Colonic mucosa (tissue), 4 donors: ENCODE results near the gene NAGS. TPM values are rescaled to one million over a fixed set of nuclear protein-coding genes. Genes with fewer than 3 reads are reported as not detected.

ENCODE experiments used
- DNase-seq: peaks from one replicate; pipeline ENCODE4 v3.0.0-alpha.2; 2020
- H3K27ac ChIP-seq: fragments of 200-600 bp; one replicate; pipeline ENCODE4 v1.8.0; 2021
- H3K27me3 ChIP-seq: fragments of 200-600 bp; one replicate; pipeline ENCODE4 v1.8.0; 2021
- H3K36me3 ChIP-seq: fragments of 200-600 bp; one replicate; pipeline ENCODE4 v1.8.0; 2021
- H3K4me1 ChIP-seq: fragments of 200-600 bp; one replicate; pipeline ENCODE4 v1.8.0; 2021; ENCODE audit warnings: mild to moderate bottlenecking
- H3K4me3 ChIP-seq: fragments of 200-600 bp; one replicate; pipeline ENCODE4 v1.8.0; 2021
- H3K9ac ChIP-seq, 2 donors: one replicate each; pipeline ENCODE4 v1.7.0; 2013; ENCODE audit warnings: control low read depth in 2 of 2, low read depth in 2 of 2, low read length in 2 of 2
- H3K9me3 ChIP-seq: fragments of 200-600 bp; one replicate; pipeline ENCODE4 v1.8.0; 2021
- intact Hi-C: fragments of 100-400 bp; cut with DNase I; formaldehyde crosslinking; loops from one replicate; pipeline ENCODE4 v1.14.1; 2022
- total RNA-seq, 2 donors: library from RNA; stranded (reverse); fragmentation: NEBNext Ultra II Directional in 1 of 2; extraction: Animal tissue kit (Norgen Biotek cat#: 25700) in 1 of 2; gene quantifications; one replicate each; pipeline ENCODE4 v1.2.1, GENCODE V29; 2021
- TF ChIP-seq, protein P1 (sequence below): fragments of 200-600 bp; IDR thresholded peaks from one replicate; pipeline ENCODE4 v1.8.0; 2022; ENCODE audit warnings: antibody characterized with exemption, mild to moderate bottlenecking
- donor health status: healthy.
- donor health status: DM: no; HTN: no; CAD: no.
- donor health status: DM: no; HTN: no; CAD: no.

Gene NAGS
- total RNA-seq, 2 donors from 2014 or later, result 5.2 to 14.0 TPM

- Histone ChIP-seq H3K4me1 (peaks cover 6% of the 10 kb centered on the region), H3K27ac (no peak overlapping the region), H3K27me3 (peaks cover 18% of the 10 kb centered on the region), H3K4me3 (no peak overlapping the region), H3K9ac (no peak overlapping the region), H3K36me3 (no peaks in the 10 kb centered on the region), H3K9me3 (no peaks in the 10 kb centered on the region)
- intact Hi-C loops, result no loop called here
- TF ChIP-seq, protein P1, sequence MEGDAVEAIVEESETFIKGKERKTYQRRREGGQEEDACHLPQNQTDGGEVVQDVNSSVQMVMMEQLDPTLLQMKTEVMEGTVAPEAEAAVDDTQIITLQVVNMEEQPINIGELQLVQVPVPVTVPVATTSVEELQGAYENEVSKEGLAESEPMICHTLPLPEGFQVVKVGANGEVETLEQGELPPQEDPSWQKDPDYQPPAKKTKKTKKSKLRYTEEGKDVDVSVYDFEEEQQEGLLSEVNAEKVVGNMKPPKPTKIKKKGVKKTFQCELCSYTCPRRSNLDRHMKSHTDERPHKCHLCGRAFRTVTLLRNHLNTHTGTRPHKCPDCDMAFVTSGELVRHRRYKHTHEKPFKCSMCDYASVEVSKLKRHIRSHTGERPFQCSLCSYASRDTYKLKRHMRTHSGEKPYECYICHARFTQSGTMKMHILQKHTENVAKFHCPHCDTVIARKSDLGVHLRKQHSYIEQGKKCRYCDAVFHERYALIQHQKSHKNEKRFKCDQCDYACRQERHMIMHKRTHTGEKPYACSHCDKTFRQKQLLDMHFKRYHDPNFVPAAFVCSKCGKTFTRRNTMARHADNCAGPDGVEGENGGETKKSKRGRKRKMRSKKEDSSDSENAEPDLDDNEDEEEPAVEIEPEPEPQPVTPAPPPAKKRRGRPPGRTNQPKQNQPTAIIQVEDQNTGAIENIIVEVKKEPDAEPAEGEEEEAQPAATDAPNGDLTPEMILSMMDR, result no peak
- DNase-seq, result no peak
These were observed 3.5 kb upstream of the NAGS start for GRCh38 chr17:44000871-44001460.

DNA sequence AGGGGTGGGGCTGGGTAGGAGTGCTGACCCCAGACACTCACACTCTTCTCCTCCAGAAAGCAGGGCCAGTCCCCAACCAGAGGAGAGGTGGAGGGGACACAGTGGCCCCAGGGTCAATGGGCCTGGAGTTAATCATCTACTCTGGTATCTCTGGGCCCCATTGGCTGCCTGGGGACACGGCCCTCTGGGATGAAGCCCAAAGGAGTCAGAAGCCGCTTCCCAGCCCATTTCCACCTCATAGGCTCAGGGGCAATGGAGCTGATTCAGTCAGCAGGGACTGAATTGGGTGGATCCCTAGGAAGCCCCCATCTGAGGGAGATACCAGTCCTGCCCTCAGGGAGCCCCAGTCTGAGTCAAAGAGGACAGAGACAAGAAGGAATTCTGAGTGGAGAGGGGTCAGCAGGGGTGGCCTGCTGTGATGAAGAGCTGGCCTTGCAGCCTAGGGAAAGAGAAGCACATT is 2.9 kb upstream of the NAGS start:
- Histone ChIP-seq H3K9me3 (no peaks in the 10 kb centered on the region), H3K36me3 (no peaks in the 10 kb centered on the region), H3K27ac (no peak overlapping the region), H3K4me3 (no peak overlapping the region), H3K4me1 (peaks cover 8% of the 10 kb centered on the region), H3K9ac (no peak overlapping the region), H3K27me3 (peaks cover 18% of the 10 kb centered on the region)
- intact Hi-C loops, result no loop called here
- no peak for DNase-seq
- TF ChIP-seq, protein P1, result no peak

DNA sequence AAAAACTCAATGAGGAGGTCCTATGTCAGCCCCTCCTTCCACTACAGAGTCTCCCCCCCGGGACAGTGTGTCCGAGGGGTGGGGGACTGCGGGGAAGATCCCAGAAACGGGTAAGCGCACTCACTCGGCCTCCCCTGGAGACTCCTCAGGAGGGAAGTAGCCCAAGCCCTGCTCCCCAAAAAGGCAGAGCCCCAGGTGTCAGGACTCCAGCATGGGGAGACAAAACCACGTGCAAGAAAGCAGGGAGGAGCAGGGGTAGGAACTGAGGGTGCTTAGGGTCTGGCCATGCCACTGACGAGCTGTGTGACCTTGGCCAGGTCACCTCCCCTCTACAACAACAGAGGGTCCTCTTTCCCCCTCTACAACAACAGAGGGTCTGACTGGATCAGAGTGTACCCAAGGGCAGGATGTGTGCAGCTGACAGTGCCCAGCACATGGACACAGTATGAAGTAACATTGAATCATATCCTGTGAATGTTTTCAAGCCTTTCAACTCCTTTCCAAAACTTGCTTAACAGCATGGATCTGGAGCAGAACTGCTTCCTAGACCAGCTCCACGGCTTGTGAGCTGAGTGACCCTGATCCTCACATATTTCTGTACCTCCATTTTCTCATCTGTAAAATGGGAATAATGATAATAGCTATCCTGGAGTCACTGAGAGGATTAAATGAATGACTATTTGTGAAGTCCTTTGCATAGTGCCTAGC is 2.1 kb upstream of the NAGS start:
- H3K27me3 ChIP-seq, result peaks cover 18% of the 10 kb centered on the region
- no peaks in the 10 kb centered on the region for H3K9me3 ChIP-seq
- no peak overlapping the region for H3K27ac ChIP-seq
- TF ChIP-seq, protein P1, result no peak
- intact Hi-C loops, result no loop called here
- no peak overlapping the region for H3K4me3 ChIP-seq
- no peak for DNase-seq
- peaks cover 11% of the 10 kb centered on the region for H3K4me1 ChIP-seq
- peak overlapping the region in 1 of 2 donors; percentile 12 for H3K9ac ChIP-seq
- H3K36me3 ChIP-seq, result no peaks in the 10 kb centered on the region

- Histone ChIP-seq H3K36me3 (no peaks in the 10 kb centered on the region), H3K27ac (peak overlapping the region; percentile 82), H3K27me3 (peaks cover 18% of the 10 kb centered on the region), H3K4me3 (peak overlapping the region; percentile 62), H3K4me1 (peaks cover 11% of the 10 kb centered on the region), H3K9me3 (no peaks in the 10 kb centered on the region), H3K9ac (peak overlapping the region; percentile 30 to 73)
- peak; percentile 79 for DNase-seq
- TF ChIP-seq, protein P1, result no peak
- intact Hi-C loops, result no loop called here
These were observed 522 bp downstream of the NAGS start for GRCh38 chr17:44004761-44005526.

DNA sequence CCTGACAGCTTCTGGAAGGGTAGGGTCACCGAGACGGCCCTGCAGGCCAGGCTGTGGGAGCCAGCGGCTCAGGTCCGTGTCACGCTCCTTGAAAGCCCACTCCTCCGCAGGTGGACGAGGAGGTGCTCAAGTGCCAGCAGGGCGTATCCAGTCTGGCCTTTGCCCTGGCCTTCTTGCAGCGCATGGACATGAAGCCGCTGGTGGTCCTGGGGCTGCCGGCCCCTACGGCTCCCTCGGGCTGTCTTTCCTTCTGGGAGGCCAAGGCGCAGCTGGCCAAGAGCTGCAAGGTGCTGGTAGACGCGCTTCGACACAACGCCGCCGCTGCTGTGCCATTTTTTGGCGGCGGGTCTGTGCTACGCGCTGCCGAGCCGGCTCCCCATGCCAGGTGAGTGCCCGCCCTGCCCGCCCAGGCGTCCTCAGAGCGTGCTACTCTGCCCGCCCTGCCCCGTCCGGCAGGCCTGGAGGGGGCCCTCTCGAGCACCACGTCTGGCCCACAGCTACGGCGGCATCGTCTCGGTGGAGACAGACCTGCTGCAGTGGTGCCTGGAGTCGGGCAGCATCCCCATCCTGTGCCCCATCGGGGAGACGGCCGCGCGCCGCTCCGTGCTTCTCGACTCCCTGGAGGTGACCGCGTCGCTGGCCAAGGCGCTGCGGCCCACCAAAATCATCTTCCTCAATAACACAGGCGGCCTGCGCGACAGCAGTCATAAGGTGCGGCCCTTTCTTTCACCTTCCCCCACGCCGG is 1.3 kb downstream of the NAGS start:
- Histone ChIP-seq H3K4me1 (peaks cover 11% of the 10 kb centered on the region), H3K27ac (peak overlapping the region; percentile 82), H3K9ac (peak overlapping the region; percentile 56 to 84), H3K27me3 (peaks cover 18% of the 10 kb centered on the region), H3K36me3 (no peaks in the 10 kb centered on the region), H3K4me3 (peak overlapping the region; percentile 62), H3K9me3 (no peaks in the 10 kb centered on the region)
- intact Hi-C loops, result no loop called here
- TF ChIP-seq, protein P1, result no peak
- peak; percentile 75 for DNase-seq
